K562 treated with DMSO at 1 percent for 12 hours (cell line): ENCODE data around the gene SUPT16H. TPM values are rescaled to one million over a fixed set of nuclear protein-coding genes. Genes with fewer than 3 reads are reported as not detected.

Experiments
- total RNA-seq: library from RNA; unstranded; fragments of 300-600 nt; gene quantifications from 2 replicates; pipeline ENCODE4 v1.2.3, GENCODE V29; 2022; ENCODE audit not compliant: insufficient read depth

The SUPT16H gene
- total RNA-seq = 28.0 and 54.3 TPM in 2 replicates

GRCh38 chr14:21383848-21384493 lies at the start of gene SUPT16H:
SUPT16H (minus strand) TSS chr14:21384019; CDS start chr14:21383927, 92 bp downstream.

Other genes starting within 250 kb of the SUPT16H start
- gene OR5AU1, start 228.0 kb downstream of the SUPT16H start, total RNA-seq = not detected in 2 replicates
- 448 and 511 TPM in 2 replicates for gene HNRNPC, start 114.6 kb downstream of the SUPT16H start, total RNA-seq
- 2.9 TPM in 1 of 2 replicates, not detected in the other for gene RPGRIP1, start 103.9 kb downstream of the SUPT16H start, total RNA-seq
- gene CHD8, start 72.1 kb upstream of the SUPT16H start, total RNA-seq = 23.1 and 42.0 TPM in 2 replicates
- gene RAB2B, start 92.9 kb upstream of the SUPT16H start, total RNA-seq = 6.7 and 9.0 TPM in 2 replicates
- gene TOX4, start 93.2 kb upstream of the SUPT16H start, total RNA-seq = 16.1 and 26.9 TPM in 2 replicates
- 23.2 and 48.5 TPM in 2 replicates for gene METTL3, start 127.3 kb upstream of the SUPT16H start, total RNA-seq
- 12.9 and 25.5 TPM in 2 replicates for gene SALL2, start 142.3 kb upstream of the SUPT16H start, total RNA-seq
- gene OR10G3, start 196.1 kb upstream of the SUPT16H start, total RNA-seq = not detected in 2 replicates